Loucy (cell line): ENCODE results near the gene PARVA.

ENCODE experiments used
- EZH2phosphoT487 ChIP-seq: fragments of 200-600 bp; IDR thresholded peaks from 2 replicates; pipeline ENCODE4 v1.6.1; 2018; ENCODE audit warnings: antibody characterized with exemption, mild to moderate bottlenecking, moderate library complexity, borderline replicate concordance
- TF ChIP-seq, protein P1 (sequence below): fragments of 200-600 bp; sonication (generic); conservative IDR thresholded peaks from 2 replicates; pipeline ENCODE4 v1.5.1; 2014; ENCODE audit warnings: mild to moderate bottlenecking, antibody characterized with exemption, low read length

DNA sequence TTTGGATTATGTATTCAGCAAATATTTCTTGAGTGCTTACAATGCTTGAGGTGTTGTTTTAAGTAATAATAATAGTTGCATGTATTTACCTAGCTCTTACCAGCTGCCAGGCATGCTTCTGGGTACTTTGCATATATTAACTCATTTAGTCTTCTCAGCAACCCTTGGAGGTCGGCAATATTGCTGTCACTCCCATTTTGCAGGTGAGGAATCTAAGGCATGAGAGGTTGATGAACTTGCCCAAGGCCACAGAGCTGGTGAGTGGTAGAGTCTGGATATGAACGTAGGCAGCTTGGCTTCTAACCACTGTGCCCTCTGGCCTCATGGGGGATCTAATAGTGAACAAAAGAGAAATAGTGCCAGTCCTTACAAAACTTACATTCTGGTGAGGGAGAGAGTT, 92.9 kb downstream of the PARVA start:
- TF ChIP-seq, protein P1, sequence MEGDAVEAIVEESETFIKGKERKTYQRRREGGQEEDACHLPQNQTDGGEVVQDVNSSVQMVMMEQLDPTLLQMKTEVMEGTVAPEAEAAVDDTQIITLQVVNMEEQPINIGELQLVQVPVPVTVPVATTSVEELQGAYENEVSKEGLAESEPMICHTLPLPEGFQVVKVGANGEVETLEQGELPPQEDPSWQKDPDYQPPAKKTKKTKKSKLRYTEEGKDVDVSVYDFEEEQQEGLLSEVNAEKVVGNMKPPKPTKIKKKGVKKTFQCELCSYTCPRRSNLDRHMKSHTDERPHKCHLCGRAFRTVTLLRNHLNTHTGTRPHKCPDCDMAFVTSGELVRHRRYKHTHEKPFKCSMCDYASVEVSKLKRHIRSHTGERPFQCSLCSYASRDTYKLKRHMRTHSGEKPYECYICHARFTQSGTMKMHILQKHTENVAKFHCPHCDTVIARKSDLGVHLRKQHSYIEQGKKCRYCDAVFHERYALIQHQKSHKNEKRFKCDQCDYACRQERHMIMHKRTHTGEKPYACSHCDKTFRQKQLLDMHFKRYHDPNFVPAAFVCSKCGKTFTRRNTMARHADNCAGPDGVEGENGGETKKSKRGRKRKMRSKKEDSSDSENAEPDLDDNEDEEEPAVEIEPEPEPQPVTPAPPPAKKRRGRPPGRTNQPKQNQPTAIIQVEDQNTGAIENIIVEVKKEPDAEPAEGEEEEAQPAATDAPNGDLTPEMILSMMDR: no peak
- no peak for TF ChIP-seq EZH2phosphoT487
